Muscle of back (tissue), 11 donors: ENCODE results near the gene ZIC4. TPM values are rescaled to one million over a fixed set of nuclear protein-coding genes. Genes with fewer than 3 reads are reported as not detected.

ENCODE experiments used
- DNase-seq, 3 donors: peaks; one replicate each; pipeline versions ENCODE4 v3.0.0 to v3.0.0-alpha.2; 2013
- polyA plus RNA-seq, 10 donors: library from polyadenylated mRNA; unstranded; fragments of 120-200 nt; gene quantifications; one replicate each; pipeline ENCODE4 v1.2.1, GENCODE V29; 2013; ENCODE audit not compliant: insufficient read length in 10 of 10

ZIC4 gene
- polyA plus RNA-seq, 10 donors, result 1.8 to 19.6 (median 11.8) TPM

- DNase-seq, result no peak
Observed at GRCh38 chr3:147373301-147373700, 33.0 kb downstream of the ZIC4 start.

GRCh38 chr3:147372525-147373027 is 33.8 kb downstream of the ZIC4 start:
- no peak for DNase-seq

GRCh38 chr3:147371771-147372340 is 34.5 kb downstream of the ZIC4 start:
- DNase-seq, result no peak

GRCh38 chr3:147371140-147371539 is 35.2 kb downstream of the ZIC4 start:
- peak in 1 of 3 donors; percentile 12 for DNase-seq

GRCh38 chr3:147370349-147370748 is 36.0 kb downstream of the ZIC4 start:
- DNase-seq, result peak in 1 of 3 donors; percentile 61

- peak in 1 of 3 donors; percentile 72 for DNase-seq
Observed at GRCh38 chr3:147369661-147370123, 36.7 kb downstream of the ZIC4 start.

GRCh38 chr3:147369231-147369630 is 37.1 kb downstream of the ZIC4 start:
- DNase-seq, result peak in 1 of 3 donors; percentile 46

- DNase-seq, result peak in 1 of 3 donors; percentile 53
Observed at GRCh38 chr3:147368561-147369221, 37.7 kb downstream of the ZIC4 start.

- no peak for DNase-seq
Observed at GRCh38 chr3:147368151-147368550, 38.2 kb downstream of the ZIC4 start.

GRCh38 chr3:147367676-147368075 is 38.7 kb downstream of the ZIC4 start:
- no peak for DNase-seq

- DNase-seq, result no peak
Observed at GRCh38 chr3:147365196-147366115, 40.9 kb downstream of the ZIC4 start.

GRCh38 chr3:147364771-147365170 is 41.6 kb downstream of the ZIC4 start:
- no peak for DNase-seq

- DNase-seq, result peak in 1 of 3 donors; percentile 9
Observed at GRCh38 chr3:147361454-147362420, 44.6 kb downstream of the ZIC4 start.

GRCh38 chr3:147360646-147361453 is 45.5 kb downstream of the ZIC4 start:
- DNase-seq, result peak in 1 of 3 donors; percentile 50

GRCh38 chr3:147360051-147360439 is 46.3 kb downstream of the ZIC4 start:
- peak in 1 of 3 donors; percentile 3 for DNase-seq

GRCh38 chr3:147359177-147360050 is 46.9 kb downstream of the ZIC4 start:
- DNase-seq, result peak in 1 of 3 donors; percentile 19

- peak in 1 of 3 donors; percentile 12 for DNase-seq
Observed at GRCh38 chr3:147358144-147358992, 48.0 kb downstream of the ZIC4 start.
